ENCODE measurements around the gene SLCO1A2.

SLCO1A2 gene

GRCh38 chr12:21328578-21328977 is 6.1 kb downstream of the SLCO1A2 start:
- DNase-seq (ENCODE audit: low spot score) = no peak

DNA sequence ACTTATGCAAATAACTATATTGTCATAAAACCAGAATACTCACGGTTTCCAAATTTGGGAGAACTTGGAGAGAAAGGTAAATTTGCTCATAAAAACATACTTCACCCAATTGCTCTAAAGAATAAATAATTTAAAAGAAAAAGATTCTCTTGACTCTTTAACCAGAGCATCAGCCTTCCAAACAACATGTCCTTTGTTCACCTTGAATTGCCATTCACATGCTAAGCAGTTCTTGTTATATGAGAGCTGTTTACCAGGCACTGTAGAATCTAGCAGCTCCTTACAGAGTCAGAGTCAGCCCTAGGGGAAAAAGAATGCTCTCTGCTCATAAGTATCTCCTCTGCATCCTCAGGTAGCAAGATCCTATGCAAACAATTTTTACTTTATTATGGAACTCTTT is 10.2 kb downstream of the SLCO1A2 start:
- no peak for DNase-seq (ENCODE audit: low spot score)

DNA sequence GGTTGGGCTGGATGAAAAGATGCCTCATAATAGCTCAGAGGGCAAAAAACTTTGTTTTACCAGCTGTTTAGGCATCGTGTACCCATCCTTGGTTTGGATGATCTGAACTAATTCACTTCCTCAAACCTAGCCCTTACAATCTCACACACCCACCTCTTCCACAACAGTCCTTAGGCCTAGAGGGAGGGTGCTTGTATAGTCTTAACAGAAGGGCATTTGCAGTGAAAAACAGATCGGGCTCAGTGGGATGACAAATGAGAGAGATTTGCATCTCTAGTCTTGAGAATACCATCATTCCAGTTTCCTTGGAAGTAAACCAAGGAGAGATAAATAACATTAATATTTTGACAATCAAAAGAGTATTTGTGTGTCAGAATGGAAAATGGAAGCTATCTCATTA is 11.0 kb downstream of the SLCO1A2 start:
- no peak for DNase-seq (ENCODE audit: low spot score)

DNA sequence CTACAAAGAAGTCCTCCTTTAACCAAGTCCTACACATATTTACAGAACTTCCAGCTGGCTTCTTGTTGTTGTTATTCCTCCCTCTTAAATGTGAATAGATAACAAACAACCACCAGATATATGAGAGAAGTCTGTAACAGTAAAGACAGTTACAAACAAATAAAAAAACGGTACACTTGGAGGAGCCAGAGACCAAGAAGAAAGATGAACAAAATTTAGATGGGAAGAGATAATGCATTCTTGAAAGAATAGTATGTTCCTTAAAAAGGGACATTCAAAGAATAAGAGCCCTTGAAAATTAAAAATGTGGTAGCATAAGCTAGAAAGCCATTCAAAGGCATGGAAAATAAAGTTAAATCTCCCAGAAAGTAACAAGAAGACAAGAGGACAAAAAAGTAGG is 25.9 kb downstream of the SLCO1A2 start:
- DNase-seq (ENCODE audit: low spot score) = no peak

DNA sequence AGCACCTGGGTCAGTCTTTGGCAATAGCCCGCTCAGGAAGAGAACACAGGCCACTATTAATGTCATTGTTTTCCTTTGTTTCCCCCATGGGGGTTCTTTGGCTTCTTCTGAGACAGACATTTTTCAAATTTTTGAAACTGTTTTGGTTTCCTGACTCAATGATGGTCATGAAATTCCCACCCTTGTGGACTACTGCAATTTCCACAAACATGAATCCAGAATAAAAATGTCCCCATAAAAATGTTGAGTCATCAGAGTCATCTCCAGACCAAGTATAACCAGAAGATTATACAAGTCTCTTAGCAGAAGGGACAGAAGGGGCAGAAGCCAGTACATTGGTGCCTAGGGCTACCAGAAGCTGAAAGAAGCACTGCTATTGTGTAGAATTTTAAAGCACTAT is 29.1 kb downstream of the SLCO1A2 start:
- no peak for DNase-seq (ENCODE audit: low spot score)

GRCh38 chr12:21300632-21301031 is 34.1 kb downstream of the SLCO1A2 start:
- no peak for DNase-seq (ENCODE audit: low spot score)

- DNase-seq (ENCODE audit: low spot score) = peak; percentile 9
Observed at GRCh38 chr12:21296751-21297406, 37.8 kb downstream of the SLCO1A2 start.

DNA sequence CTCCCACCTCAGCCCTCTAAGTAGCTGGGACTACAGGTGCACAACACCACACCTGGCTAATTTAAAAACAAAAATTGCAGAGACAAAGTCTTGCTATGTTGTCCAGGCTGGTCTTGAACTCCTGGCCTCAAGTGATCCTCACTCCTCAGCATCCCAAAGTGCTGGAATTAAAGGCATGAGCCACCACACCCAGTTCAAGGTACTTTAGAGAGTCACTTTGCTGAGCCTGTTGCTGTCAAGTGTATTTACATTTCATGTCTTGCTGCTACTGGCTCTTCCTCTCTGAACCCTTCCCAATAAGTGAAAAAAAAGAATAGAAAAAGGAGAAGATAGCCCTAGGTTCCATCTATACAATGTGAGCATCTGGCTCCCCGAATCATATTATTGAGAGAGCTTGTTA is 38.4 kb downstream of the SLCO1A2 start:
- no peak for DNase-seq (ENCODE audit: low spot score)

DNA sequence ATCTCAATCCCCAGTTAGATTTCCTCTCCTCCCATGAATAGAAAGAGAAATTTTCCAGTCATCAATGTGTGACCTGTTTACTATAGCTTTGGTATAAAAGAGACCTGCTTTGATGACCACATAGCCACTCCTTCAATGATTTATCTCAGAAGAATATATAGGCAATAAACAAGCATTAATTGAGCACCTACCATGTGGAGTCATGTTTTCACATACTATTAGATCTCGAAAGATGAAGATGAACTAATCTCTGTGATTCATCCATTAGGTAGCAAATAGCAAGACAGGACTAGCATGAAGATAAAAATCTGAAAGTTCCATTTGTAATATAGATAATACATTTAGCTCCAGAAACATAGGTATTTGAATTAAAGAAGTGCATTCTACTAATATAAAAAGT is 40.5 kb downstream of the SLCO1A2 start:
- no peak for DNase-seq (ENCODE audit: low spot score)

DNA sequence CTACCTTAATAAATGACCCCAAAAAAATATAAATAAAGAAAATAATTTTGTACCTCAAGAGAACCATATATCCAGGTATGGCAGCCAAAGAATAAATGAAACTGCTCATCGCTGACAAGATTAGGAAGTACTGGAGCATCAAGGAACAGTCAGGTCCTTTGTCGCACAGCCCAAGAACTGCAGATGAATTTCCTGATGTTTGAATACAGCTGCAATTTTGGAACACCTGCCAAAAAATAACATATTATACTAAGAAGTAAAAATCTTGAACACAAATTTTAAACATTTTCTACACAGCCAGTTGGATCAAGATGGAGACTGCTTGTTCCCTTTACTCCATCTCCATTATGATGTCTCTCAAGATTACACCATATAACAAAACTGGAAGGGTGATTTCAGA is 42.6 kb downstream of the SLCO1A2 start:
- DNase-seq (ENCODE audit: low spot score) = no peak

GRCh38 chr12:21289698-21290097 is 45.0 kb downstream of the SLCO1A2 start:
- DNase-seq (ENCODE audit: low spot score) = no peak

- no peak for DNase-seq (ENCODE audit: low spot score)
Observed at GRCh38 chr12:21276826-21277225, 57.9 kb downstream of the SLCO1A2 start.

GRCh38 chr12:21265932-21266331 is 68.8 kb downstream of the SLCO1A2 start:
- no peak for DNase-seq (ENCODE audit: low spot score)

GRCh38 chr12:21264232-21264631 is 70.5 kb downstream of the SLCO1A2 start:
- DNase-seq (ENCODE audit: low spot score) = no peak

DNA sequence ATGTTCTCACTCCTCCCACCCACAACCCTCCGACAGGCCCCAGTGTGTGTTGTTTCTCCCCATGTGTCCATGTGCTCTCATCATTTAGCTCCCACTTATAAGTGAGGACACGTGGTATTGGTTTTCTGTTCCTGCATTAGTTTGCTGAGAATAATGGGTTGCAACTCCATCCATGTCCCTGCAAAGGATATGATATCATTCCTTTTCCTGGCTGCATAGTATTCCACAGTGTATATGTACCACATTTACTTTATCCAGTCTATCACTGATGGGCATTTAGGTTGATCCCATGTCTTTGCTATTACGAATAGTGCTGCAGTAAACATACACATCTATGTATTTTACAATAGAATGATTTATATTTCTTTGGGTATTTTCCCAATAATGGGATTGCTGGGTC is 77.5 kb downstream of the SLCO1A2 start:
- no peak for DNase-seq (ENCODE audit: low spot score)

- no peak for DNase-seq (ENCODE audit: low spot score)
Observed at GRCh38 chr12:21252070-21252469, 82.6 kb downstream of the SLCO1A2 start.

DNA sequence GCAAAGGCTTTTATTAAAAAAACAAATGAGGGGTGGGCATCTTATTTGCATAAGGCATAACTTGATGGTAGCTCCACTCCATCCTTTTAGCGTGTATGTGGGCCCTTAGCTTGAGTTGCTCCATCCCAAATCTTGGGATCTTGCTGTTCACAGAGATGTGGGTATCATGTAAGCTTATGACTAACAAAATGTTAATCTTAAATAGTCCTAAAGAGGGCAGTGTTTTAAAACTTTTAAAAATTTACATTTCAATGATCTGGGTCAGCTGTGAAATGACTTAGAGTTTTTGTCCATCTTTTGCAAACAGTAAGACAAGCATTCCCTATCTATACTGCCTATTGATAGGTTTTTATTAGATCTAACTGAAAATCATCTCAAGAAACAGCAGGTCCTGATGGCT is 86.0 kb downstream of the SLCO1A2 start:
- DNase-seq (ENCODE audit: low spot score) = no peak

DNA sequence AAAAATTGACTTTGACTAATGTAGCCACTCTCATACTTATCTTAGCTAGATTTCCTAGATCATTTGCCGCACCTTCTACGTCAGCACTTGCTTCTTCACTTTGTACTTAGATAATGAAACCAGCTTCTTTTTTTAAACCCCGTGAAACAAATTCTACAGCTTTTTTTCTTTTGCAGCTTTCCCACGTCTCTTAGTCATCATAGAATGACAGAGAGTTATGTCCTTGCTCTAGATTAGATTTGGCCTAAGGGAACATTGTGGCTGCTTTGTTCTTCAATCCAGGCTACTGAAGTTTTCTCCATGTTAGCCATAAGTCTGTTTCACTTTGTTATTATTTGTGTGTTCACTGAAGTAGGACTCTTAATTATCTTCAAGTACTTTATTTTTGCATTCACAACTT is 94.9 kb downstream of the SLCO1A2 start:
- no peak for DNase-seq (ENCODE audit: low spot score)

DNA sequence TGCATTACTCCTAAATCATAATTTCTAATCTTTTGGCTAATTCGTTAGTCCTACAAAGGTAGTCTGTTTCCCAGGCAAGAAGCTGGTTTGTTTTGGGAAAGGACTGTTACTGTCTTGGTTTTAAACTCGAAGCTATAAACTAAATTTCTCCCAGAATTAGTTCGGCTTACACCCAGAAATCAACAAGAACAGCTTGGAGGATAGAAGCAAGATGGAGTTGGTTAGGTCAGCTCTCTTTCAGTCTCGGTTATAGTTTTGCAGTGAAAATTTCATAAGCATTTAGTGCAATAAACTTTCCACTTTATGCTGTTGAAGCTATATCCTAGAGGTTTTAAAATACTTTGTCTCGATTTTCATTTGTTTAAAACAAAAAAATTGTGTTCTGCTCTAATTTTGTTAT is 100.3 kb downstream of the SLCO1A2 start:
- no peak for DNase-seq (ENCODE audit: low spot score)

- DNase-seq (ENCODE audit: low spot score) = no peak
Observed at GRCh38 chr12:21223930-21224329, 110.8 kb downstream of the SLCO1A2 start.

- DNase-seq (ENCODE audit: low spot score) = no peak
Observed at GRCh38 chr12:21221778-21222177, 112.9 kb downstream of the SLCO1A2 start.

DNA sequence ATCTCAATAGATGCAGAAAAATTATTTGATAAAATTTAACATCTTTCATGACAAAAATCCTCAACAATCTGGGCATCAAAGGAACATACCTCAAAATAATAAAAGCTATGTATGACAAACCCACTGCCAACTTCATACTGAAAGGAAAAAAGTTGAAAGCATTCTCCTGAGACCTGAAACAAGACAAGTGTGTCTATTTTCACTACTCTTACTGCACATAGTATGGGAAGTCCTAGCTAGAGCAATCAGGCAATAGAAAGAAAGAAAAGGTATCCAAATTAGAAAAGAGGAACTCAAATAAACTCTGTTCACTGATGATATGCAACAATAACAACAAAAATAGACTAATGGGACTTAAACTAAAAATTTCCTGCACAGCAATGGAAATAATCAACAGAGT is 113.6 kb downstream of the SLCO1A2 start:
- DNase-seq (ENCODE audit: low spot score) = no peak

- no peak for DNase-seq (ENCODE audit: low spot score)
Observed at GRCh38 chr12:21220266-21220665, 114.5 kb downstream of the SLCO1A2 start.

DNA sequence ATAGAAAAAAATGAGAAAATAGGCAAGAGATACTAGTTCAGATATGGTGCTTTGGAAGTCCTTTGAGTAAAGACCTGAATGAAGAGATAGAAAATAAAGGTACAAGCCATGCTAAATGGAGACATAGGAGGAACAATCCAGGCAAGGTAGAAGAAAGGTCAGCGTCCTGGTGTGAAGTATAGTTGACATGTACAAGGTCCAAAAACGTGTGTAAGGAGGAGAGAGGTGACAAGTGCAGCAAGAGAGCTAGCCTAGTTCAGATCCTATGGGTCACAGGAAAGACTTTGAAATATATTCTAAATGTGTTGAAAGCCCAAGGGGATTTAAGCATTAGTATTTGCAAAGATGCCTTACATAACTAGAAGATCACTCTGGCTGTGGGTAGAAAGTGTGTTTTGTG is 115.5 kb downstream of the SLCO1A2 start:
- no peak for DNase-seq (ENCODE audit: low spot score)
